ENCODE results near the gene CDK2. TPM values are rescaled to one million over a fixed set of nuclear protein-coding genes. Genes with fewer than 3 reads are reported as not detected.

The CDK2 gene
- total and polyA plus RNA-seq, 9 of the 15 experiments (the other 6 are each of a cell fraction or from before 2014, with no cell fraction given) = 17.4 to 213 (median 109) TPM

DNA sequence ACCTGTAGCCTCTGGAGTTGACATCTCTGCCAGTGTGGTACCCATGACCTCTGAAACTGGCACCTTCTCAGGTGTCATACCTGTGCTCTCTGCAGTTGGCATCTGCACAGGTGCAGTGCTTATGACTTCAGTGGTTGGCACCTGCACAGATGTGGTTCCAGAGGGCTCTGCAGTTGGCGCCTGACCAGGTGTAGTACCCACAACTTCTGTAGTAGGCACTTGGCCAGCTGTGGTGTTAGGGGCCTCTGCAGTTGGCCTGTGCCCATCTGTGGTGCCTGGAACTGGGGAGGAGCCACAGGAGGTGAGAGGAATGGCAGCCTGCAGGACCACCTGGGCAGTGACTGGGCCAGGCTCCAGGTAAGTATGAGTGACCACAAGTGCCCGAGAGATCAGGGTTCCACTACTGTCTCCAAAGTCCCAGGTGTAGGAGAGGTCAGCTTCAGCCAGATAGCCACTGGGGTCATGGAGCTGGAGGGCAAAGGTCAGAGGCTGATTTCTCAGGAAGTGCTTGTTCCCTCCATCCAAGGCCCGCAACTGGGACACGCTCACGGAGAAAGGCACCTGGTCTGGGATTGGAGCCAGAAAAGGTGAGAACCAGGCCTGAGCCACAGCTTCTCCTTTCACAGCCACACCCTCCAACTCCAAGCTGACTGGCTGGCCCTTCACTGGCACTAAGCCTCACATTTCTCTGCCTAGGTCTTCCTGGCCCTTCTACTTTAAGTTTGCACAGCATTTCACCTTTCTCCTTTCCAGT is 9.3 kb upstream of the CDK2 start:
- no TSS peak for BruUV-seq (replicated peaks)
- H3K27me3 ChIP-seq (ENCODE audit: control insufficient read depth in 2 of 2, insufficient read depth in 2 of 2, low read length in 2 of 2) = no peaks in the 10 kb centered on the region
- no peak for ATAC-seq
- ChIA-PET CTCF (ENCODE audit: low intra/inter-chr PET ratio) (no interaction called here), POLR2A (interaction anchor here (0.6 to 2.0 kb wide), 8 partner anchors 11 to 156 kb away, joined by 3 to 6 read pairs (median 3); partner anchors contain the start of gene RAB5B)
- DNase-seq (ENCODE audit: extremely low read depth in 1 of 4, low spot score in 3 of 4) = no peak
- H3K36me3 ChIP-seq (ENCODE audit: control insufficient read depth, insufficient read depth, low read length) = no peaks in the 10 kb centered on the region
- WGBS (ENCODE audit: insufficient coverage, low coverage, missing lambda C conversion rate) = 36% methylated on average over 5 of the region's 5 CpGs
- H3K9me1 ChIP-seq (ENCODE audit: control insufficient read depth, insufficient read depth, low read length) = no peaks in the 10 kb centered on the region
- no peak overlapping the region for H3K9ac ChIP-seq (ENCODE audit: insufficient read depth in 1 of 2, low read depth in 2 of 2, low read length in 2 of 2)
- H3K4me3 ChIP-seq = no peak overlapping the region
- no peaks in the 10 kb centered on the region for H3K79me2 ChIP-seq (ENCODE audit: control insufficient read depth, insufficient read depth, low read length)
- H3K27ac ChIP-seq (ENCODE audit: extremely low read depth, low read depth, low read length) = no peak overlapping the region
- H3K4me2 ChIP-seq (ENCODE audit: insufficient read depth, low read length) = no peak overlapping the region
- H2AFZ ChIP-seq (ENCODE audit: low read depth, low read length) = 0 out of 2 replicates have a peak overlapping the region, but pooled peaks have one; percentile 4
- TF ChIP-seq NR2C1 (IDR thresholded peaks at IDR 0.05) (peak; percentile 42; the same call in 1 of the 2 replicates), NR2C1 (tag; IDR thresholded peaks at IDR 0.05) (peak; percentile 63), PHB2 (IDR thresholded peaks at IDR 0.05; ENCODE audit: low read depth) (no peak), KAT8 (IDR thresholded peaks at IDR 0.05; ENCODE audit: low read depth) (no peak), NR2C2 (CRISPR knock-in tag; IDR thresholded peaks at IDR 0.05) (no peak), NR2C2 (tag; IDR thresholded peaks at IDR 0.05) (0 out of 2 replicates have a peak, but pooled peaks have one; percentile 24), CHD2 (IDR thresholded peaks at IDR 0.05; ENCODE audit: low read depth, low read length) (no peak), DDX20 (tag; IDR thresholded peaks at IDR 0.05; ENCODE audit: low read depth) (no peak)
- TF ChIP-seq, protein P1, sequence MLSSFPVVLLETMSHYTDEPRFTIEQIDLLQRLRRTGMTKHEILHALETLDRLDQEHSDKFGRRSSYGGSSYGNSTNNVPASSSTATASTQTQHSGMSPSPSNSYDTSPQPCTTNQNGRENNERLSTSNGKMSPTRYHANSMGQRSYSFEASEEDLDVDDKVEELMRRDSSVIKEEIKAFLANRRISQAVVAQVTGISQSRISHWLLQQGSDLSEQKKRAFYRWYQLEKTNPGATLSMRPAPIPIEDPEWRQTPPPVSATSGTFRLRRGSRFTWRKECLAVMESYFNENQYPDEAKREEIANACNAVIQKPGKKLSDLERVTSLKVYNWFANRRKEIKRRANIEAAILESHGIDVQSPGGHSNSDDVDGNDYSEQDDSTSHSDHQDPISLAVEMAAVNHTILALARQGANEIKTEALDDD (IDR thresholded peaks at IDR 0.05) = no peak
- TF ChIP-seq, protein P2, sequence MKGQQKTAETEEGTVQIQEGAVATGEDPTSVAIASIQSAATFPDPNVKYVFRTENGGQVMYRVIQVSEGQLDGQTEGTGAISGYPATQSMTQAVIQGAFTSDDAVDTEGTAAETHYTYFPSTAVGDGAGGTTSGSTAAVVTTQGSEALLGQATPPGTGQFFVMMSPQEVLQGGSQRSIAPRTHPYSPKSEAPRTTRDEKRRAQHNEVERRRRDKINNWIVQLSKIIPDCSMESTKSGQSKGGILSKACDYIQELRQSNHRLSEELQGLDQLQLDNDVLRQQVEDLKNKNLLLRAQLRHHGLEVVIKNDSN (CRISPR knock-in tag; IDR thresholded peaks at IDR 0.05) = no peak
- in situ Hi-C loops (cut with MboI) (no loop called here), intact Hi-C loops (cut with micrococcal nuclease) (no loop called here)
- no peaks in the 10 kb centered on the region for H3K9me3 ChIP-seq (replicated peaks; ENCODE audit: control insufficient read depth, insufficient read depth, low read depth, low read length)
- H3K4me1 ChIP-seq (replicated peaks in 1 of 2; ENCODE audit: control insufficient read depth in 2 of 2, insufficient read depth in 2 of 2, low read length in 2 of 2) = peaks cover 7 to 10% of the 10 kb centered on the region in 2 experiments; a peak in 4 of 5 replicates
- H4K20me1 ChIP-seq (replicated peaks; ENCODE audit: control insufficient read depth, insufficient read depth, low read length) = no peaks in the 10 kb centered on the region; the same call in 1 of the 2 replicates
- no peak for FAIRE-seq
